ENCODE measurements around the gene RBCK1. TPM values are rescaled to one million over a fixed set of nuclear protein-coding genes. Genes with fewer than 3 reads are reported as not detected.
"Not testable (repeated sequence)": the region's sequence is repeated elsewhere in the genome, so short reads cannot be mapped to it uniquely, and the experiment has no call there.

RBCK1 gene
- polyA plus RNA-seq, 1 experiment = 57.4 TPM

DNA sequence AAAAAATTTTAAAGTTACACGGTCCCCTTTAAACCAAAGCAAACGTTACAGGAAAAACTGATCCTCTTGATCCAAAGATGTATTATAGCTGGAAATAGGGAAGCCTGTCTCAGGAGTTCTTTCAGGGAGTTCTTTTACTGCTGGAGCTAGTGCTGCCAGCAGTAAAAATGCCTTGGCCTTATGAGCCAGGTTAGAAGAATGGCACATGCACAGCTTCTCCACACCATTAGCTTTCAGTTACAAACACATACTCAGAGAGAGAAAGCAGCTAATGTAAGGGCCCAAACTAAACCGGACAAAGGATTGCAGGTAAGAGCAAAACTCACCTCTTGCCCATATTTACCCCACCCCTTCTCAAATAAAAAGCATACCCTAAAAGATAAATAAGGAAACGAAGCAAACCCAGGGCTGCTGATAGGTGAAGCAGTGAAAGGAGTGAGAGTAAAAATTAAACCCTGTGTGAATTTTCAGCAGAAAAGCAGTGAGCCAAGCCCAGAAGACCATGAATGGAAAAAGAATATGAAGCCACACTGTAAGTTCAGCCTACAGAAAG, 35.2 kb downstream of the RBCK1 start:
- DNase-seq (ENCODE audit: low read depth, low spot score) = no peak
- Histone ChIP-seq H3K4me3 (ENCODE audit: low read depth, low read length) (no peak overlapping the region), H3K9me3 (ENCODE audit: control insufficient read depth, insufficient read depth, low read length) (no peaks in the 10 kb centered on the region), H3K27ac (ENCODE audit: low read depth, low read length) (no peak overlapping the region), H3K27me3 (ENCODE audit: control insufficient read depth, insufficient read depth, low read length) (no peaks in the 10 kb centered on the region)
- ChIA-PET POLR2A (no interaction called here), CTCF (interaction anchor here (0.6 to 1.1 kb wide), 3 partner anchors 88 to 150 kb away, joined by 3 to 4 read pairs (median 3); no protein-coding TSS in a partner anchor)
- TF ChIP-seq, protein P1, sequence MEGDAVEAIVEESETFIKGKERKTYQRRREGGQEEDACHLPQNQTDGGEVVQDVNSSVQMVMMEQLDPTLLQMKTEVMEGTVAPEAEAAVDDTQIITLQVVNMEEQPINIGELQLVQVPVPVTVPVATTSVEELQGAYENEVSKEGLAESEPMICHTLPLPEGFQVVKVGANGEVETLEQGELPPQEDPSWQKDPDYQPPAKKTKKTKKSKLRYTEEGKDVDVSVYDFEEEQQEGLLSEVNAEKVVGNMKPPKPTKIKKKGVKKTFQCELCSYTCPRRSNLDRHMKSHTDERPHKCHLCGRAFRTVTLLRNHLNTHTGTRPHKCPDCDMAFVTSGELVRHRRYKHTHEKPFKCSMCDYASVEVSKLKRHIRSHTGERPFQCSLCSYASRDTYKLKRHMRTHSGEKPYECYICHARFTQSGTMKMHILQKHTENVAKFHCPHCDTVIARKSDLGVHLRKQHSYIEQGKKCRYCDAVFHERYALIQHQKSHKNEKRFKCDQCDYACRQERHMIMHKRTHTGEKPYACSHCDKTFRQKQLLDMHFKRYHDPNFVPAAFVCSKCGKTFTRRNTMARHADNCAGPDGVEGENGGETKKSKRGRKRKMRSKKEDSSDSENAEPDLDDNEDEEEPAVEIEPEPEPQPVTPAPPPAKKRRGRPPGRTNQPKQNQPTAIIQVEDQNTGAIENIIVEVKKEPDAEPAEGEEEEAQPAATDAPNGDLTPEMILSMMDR (IDR thresholded peaks at IDR 0.05; ENCODE audit: low read depth, low read length) = no peak

DNA sequence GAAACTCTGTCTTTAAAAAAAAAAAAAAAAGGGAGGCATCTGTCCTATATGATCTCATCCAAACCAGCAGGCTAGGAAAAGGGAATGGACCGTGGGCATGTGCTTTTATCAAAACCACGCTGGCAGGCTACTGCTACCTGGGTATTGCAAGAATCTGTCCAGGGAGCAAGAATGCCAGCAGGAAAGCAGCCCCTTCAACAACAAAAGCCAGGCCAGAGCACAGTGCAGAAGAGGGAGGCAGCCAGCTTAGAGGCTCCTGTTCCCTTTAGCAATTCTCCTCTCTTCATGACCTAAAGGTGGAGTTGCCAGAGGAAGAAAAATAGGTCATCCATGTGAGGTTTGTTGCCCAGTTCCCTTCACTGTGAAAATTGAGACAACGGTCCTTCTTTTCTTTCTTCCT, 36.0 kb downstream of the RBCK1 start:
- no peak overlapping the region for H3K27ac ChIP-seq (ENCODE audit: low read depth, low read length)
- ChIA-PET POLR2A (no interaction called here), CTCF (interaction anchor here (0.6 to 1.2 kb wide), 2 partner anchors 12 to 149 kb away, joined by 3 to 4 read pairs; no protein-coding TSS in a partner anchor)
- DNase-seq (ENCODE audit: low read depth, low spot score) = no peak
- H3K9me3 ChIP-seq (ENCODE audit: control insufficient read depth, insufficient read depth, low read length) = no peaks in the 10 kb centered on the region
- no peaks in the 10 kb centered on the region for H3K27me3 ChIP-seq (ENCODE audit: control insufficient read depth, insufficient read depth, low read length)
- no peak overlapping the region for H3K4me3 ChIP-seq (ENCODE audit: low read depth, low read length)
- TF ChIP-seq, protein P1 (IDR thresholded peaks at IDR 0.05; ENCODE audit: low read depth, low read length) = no peak

DNA sequence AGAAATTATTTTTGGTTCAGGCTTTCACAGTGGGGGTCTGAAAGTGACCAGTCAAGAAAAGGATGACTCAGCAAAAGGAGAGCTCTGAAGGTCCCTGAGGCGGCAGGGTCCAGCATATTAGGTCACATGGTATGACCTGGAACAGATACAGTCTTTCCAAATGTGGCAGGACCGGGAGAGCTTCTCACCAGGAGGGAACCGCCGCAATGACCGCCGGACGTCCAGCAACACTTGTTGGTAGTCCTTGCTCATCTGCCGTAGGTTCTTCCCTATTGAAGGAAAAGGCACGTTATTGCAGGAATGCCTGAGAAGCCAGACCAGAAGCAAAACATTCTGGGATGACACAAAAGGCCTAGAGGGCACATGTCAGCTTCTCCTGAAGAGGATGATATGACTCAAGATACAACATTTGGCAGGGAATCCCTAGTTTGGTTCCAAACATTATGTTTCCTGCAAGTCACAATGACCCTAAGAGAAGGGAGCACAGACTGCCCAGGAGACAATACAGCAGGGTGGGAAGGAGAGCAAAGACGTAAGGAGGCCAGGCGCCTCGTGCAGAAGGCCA, 36.8 kb downstream of the RBCK1 start:
- CTCF ChIA-PET = interaction anchor here (0.9 to 1.2 kb wide), 3 partner anchors 13 to 91 kb away, joined by 3 to 4 read pairs (median 3); no protein-coding TSS in a partner anchor
- H3K4me3 ChIP-seq (ENCODE audit: low read depth, low read length) = no peak overlapping the region
- TF ChIP-seq, protein P1 (IDR thresholded peaks at IDR 0.05; ENCODE audit: low read depth, low read length) = no peak
- no peaks in the 10 kb centered on the region for H3K9me3 ChIP-seq (ENCODE audit: control insufficient read depth, insufficient read depth, low read length)
- POLR2A ChIA-PET = interaction anchor here (0.5 kb wide), 1 partner anchor 84 kb away, joined by 3 read pairs; no protein-coding TSS in a partner anchor
- H3K27me3 ChIP-seq (ENCODE audit: control insufficient read depth, insufficient read depth, low read length) = no peaks in the 10 kb centered on the region
- no peak overlapping the region for H3K27ac ChIP-seq (ENCODE audit: low read depth, low read length)
- DNase-seq (ENCODE audit: low read depth, low spot score) = no peak

DNA sequence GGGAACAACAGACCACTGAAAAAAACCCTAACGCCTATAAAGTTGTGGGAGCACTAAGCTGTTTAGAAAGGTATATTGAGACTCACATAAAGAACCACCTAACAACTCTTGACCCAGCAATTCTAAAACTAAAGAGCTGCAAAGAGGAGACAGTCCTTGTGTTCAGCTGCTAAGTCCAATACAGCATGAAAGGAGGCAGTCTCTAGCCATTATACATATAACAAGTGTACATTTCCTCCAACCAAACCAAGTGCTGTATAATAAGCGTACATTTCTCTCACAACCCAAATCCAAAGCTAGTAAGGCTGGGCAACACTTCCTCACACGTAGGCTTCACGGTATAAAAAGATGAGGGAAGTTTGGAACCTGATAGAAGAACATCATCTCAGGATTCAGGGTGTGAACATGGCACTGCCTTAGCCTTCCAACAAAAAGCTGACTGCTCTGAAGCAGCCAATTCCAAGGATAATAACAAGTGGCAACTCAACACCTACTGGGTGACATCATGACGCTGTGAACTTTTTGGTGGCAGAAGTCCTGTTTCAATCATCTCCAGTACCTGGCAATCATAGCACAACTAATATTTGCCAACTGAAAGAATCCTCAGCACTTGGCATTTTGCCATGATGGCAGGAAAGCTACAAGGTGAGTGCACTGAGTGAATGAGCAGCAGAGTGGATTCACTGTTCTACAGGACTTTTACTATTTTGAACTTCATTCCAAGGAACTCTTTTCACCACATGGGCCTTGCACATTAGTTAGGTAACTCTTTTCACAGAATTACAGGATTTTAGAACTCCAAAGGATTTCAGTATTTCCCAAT, 37.6 kb downstream of the RBCK1 start:
- Histone ChIP-seq H3K27me3 (ENCODE audit: control insufficient read depth, insufficient read depth, low read length) (no peaks in the 10 kb centered on the region), H3K9me3 (ENCODE audit: control insufficient read depth, insufficient read depth, low read length) (no peaks in the 10 kb centered on the region), H3K4me3 (ENCODE audit: low read depth, low read length) (no peak overlapping the region), H3K27ac (ENCODE audit: low read depth, low read length) (peak overlapping the region; percentile 12)
- POLR2A ChIA-PET = interaction anchor here (0.6 kb wide), 1 partner anchor 19 kb away, joined by 3 read pairs; no protein-coding TSS in a partner anchor
- CTCF ChIA-PET = interaction anchor here (0.9 to 1.2 kb wide), 2 partner anchors 12 to 92 kb away, joined by 3 to 4 read pairs; no protein-coding TSS in a partner anchor
- TF ChIP-seq, protein P1 (IDR thresholded peaks at IDR 0.05; ENCODE audit: low read depth, low read length) = no peak
- DNase-seq (ENCODE audit: low read depth, low spot score) = no peak

DNA sequence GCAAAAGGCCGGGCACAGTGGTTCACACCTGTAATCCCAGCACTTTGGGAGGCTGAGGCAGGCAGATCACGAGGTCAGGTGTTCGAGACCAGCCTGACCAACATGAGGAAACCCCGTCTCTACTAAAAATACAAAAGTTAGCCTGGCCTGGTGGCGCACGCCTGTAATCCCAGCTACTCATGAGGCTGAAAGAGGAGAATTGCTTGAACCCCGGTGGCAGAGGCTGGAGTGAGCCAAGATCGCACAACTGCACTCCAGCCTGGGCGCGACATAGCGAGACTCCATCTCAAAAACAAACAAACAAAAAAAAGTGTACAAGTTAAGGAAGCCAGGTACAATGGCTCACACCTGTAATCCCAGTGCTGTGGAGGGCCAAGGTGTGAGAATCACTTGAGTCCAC, 43.9 kb downstream of the RBCK1 start:
- POLR2A ChIA-PET, CTCF ChIA-PET: not testable (repeated sequence)

More for the DNA sequence above, 43.9 kb downstream of the RBCK1 start:
- DNase-seq (ENCODE audit: low read depth, low spot score); H3K27ac ChIP-seq (ENCODE audit: low read depth, low read length); H3K4me3 ChIP-seq (ENCODE audit: low read depth, low read length); H3K9me3 ChIP-seq (ENCODE audit: control insufficient read depth, insufficient read depth, low read length); H3K27me3 ChIP-seq (ENCODE audit: control insufficient read depth, insufficient read depth, low read length): not testable (repeated sequence)
